Effector memory CD8-positive, alpha-beta T cell (primary cell): ENCODE data around the gene ZCCHC3.
A peak's percentile ranks its signal among the peaks of the same experiment; 100 is the strongest.

Source experiments
- ATAC-seq: fragments of 150-1000 bp; cut with Tn5 transposase; replicated peaks from 2 replicates; pipeline ENCODE4 v1.10.0; 2021; ENCODE audit warnings: mild to moderate bottlenecking, moderate library complexity
- DNase-seq, 3 experiments: peaks; one replicate each; pipeline ENCODE4 v3.0.0; 2021
- H3K27ac Mint-ChIP-seq, 2 donors: one replicate each; pipeline ENCODE4 v1.8.0; 2022; ENCODE audit warnings: mild to moderate bottlenecking in 2 of 2, mixed read lengths in 2 of 2, moderate library complexity in 2 of 2
- H3K27me3 Mint-ChIP-seq, 2 donors: one replicate each; pipeline ENCODE4 v1.8.0; 2022; ENCODE audit warnings: mixed read lengths in 2 of 2
- H3K36me3 Mint-ChIP-seq: one replicate; pipeline ENCODE4 v1.8.0; 2022; ENCODE audit warnings: mild to moderate bottlenecking, moderate library complexity, mixed read lengths; ENCODE audit not compliant: insufficient read depth
- H3K4me1 Mint-ChIP-seq, 2 donors: one replicate each; pipeline ENCODE4 v1.8.0; 2022; ENCODE audit warnings: low read depth in 2 of 2, mixed read lengths in 2 of 2
- H3K4me3 Mint-ChIP-seq, 2 donors: one replicate each; pipeline ENCODE4 v1.8.0; 2022; ENCODE audit warnings: mild to moderate bottlenecking in 2 of 2, mixed read lengths in 2 of 2, moderate library complexity in 2 of 2
- H3K9me3 Mint-ChIP-seq, 2 donors: one replicate each; pipeline ENCODE4 v1.8.0; 2022; ENCODE audit warnings: mixed read lengths in 2 of 2

Gene ZCCHC3

GRCh38 chr20:348972-349841 is 51.8 kb downstream of the ZCCHC3 start:
- peak overlapping the region; percentile 81 to 90 for H3K4me3 Mint-ChIP-seq
- H3K4me1 Mint-ChIP-seq = peaks cover 17 to 23% of the 10 kb centered on the region in 2 donors

More at GRCh38 chr20:348972-349841, 51.8 kb downstream of the ZCCHC3 start:
- ATAC-seq = no peak
- H3K36me3 Mint-ChIP-seq = no peaks in the 10 kb centered on the region
- DNase-seq = no peak
- H3K27me3 Mint-ChIP-seq = no peaks in the 10 kb centered on the region
- H3K27ac Mint-ChIP-seq = no peak overlapping the region
- H3K9me3 Mint-ChIP-seq = no peaks in the 10 kb centered on the region
